Ascending aorta (tissue), 2 donors: Measurements from ENCODE around the gene AKAP13. TPM values are rescaled to one million over a fixed set of nuclear protein-coding genes. Genes with fewer than 3 reads are reported as not detected.
A peak's percentile ranks its signal among the peaks of the same experiment; 100 is the strongest.

Source experiments
- DNase-seq, 2 donors: peaks; one replicate each; pipeline ENCODE4 v3.0.0-alpha.2; 2019; ENCODE audit warnings: low spot score in 2 of 2
- H3K27ac ChIP-seq, 2 donors: fragments of 200-600 bp; sonication (generic); one replicate each; pipeline ENCODE4 v1.5.1; 2016 to 2017; ENCODE audit warnings: mild to moderate bottlenecking in 1 of 2
- H3K27me3 ChIP-seq: fragments of 200-600 bp; sonication (generic); one replicate; pipeline ENCODE4 v1.5.1; 2017
- H3K36me3 ChIP-seq, 2 donors: fragments of 200-600 bp; sonication (generic); one replicate each; pipeline ENCODE4 v1.5.1; 2016
- H3K4me1 ChIP-seq, 2 donors: fragments of 200-600 bp; sonication (generic); one replicate each; pipeline ENCODE4 v1.5.1; 2016 to 2017; ENCODE audit warnings: mild to moderate bottlenecking in 1 of 2
- H3K4me3 ChIP-seq, 2 donors: fragments of 200-600 bp; sonication (generic); one replicate each; pipeline ENCODE4 v1.5.1; 2016 to 2017; ENCODE audit warnings: mild to moderate bottlenecking in 1 of 2
- H3K9me3 ChIP-seq, 2 donors: fragments of 200-600 bp; sonication (generic); one replicate each; pipeline ENCODE4 v1.5.1; 2016
- CTCF ChIP-seq, 3 experiments: fragments of 200-600 bp in 2 of 3; fragments of 450-650 bp in 1 of 3; sonication (generic) in 2 of 3; IDR thresholded peaks; one replicate each; pipeline ENCODE4 v1.5.1; 2016 to 2019; ENCODE audit warnings: antibody characterized with exemption in 3 of 3, mild to moderate bottlenecking in 1 of 3, moderate library complexity in 1 of 3
- intact Hi-C: fragments of 100-400 bp; cut with DNase I; formaldehyde crosslinking; loops from one replicate; pipeline ENCODE4 v1.15.1; 2023
- total RNA-seq: library from RNA; depleted of rRNA; stranded (reverse); fragments of >200 nt; gene quantifications from one replicate; pipeline ENCODE4 v1.1.0, GENCODE V29; 2016

Gene AKAP13
- total RNA-seq, 1 donor from 2014 or later, result 74.3 TPM

GRCh38 chr15:85741662-85742061 lies 361.3 kb downstream of the AKAP13 start:
- no peaks in the 10 kb centered on the region for H3K9me3 ChIP-seq
- TF ChIP-seq CTCF (IDR thresholded peaks at IDR 0.05), result no peak
- DNase-seq, result no peak
- no peaks in the 10 kb centered on the region for H3K27me3 ChIP-seq
- H3K4me3 ChIP-seq, result no peak overlapping the region
- H3K27ac ChIP-seq, result peak overlapping the region; percentile 32 to 63
- intact Hi-C loops, result no loop called here
- peaks cover 8 to 11% of the 10 kb centered on the region in 2 donors for H3K4me1 ChIP-seq
- peaks cover 63 to 91% of the 10 kb centered on the region in 2 donors for H3K36me3 ChIP-seq

GRCh38 chr15:85742186-85742821 lies 361.9 kb downstream of the AKAP13 start:
- H3K27ac ChIP-seq, result peak overlapping the region; percentile 32 to 63
- peaks cover 63 to 92% of the 10 kb centered on the region in 2 donors for H3K36me3 ChIP-seq
- no peaks in the 10 kb centered on the region for H3K9me3 ChIP-seq

GRCh38 chr15:85743392-85744055 lies 363.1 kb downstream of the AKAP13 start:
- H3K4me3 ChIP-seq, result no peak overlapping the region
- H3K4me1 ChIP-seq, result peaks cover 8 to 11% of the 10 kb centered on the region in 2 donors
- no peaks in the 10 kb centered on the region for H3K9me3 ChIP-seq
- H3K27ac ChIP-seq, result no peak overlapping the region
- no peak for TF ChIP-seq CTCF (IDR thresholded peaks at IDR 0.05)
- intact Hi-C loops, result no loop called here
- no peak for DNase-seq
- no peaks in the 10 kb centered on the region for H3K27me3 ChIP-seq
- H3K36me3 ChIP-seq, result peaks cover 65 to 95% of the 10 kb centered on the region in 2 donors

More at GRCh38 chr15:85742186-85742821, 361.9 kb downstream of the AKAP13 start:
- H3K4me3 ChIP-seq, result no peak overlapping the region
- H3K27me3 ChIP-seq, result no peaks in the 10 kb centered on the region
- no peak for TF ChIP-seq CTCF (IDR thresholded peaks at IDR 0.05)
- intact Hi-C loops, result no loop called here
- no peak for DNase-seq
- H3K4me1 ChIP-seq, result peaks cover 8 to 11% of the 10 kb centered on the region in 2 donors

- Histone ChIP-seq H3K36me3 (peaks cover 68 to 95% of the 10 kb centered on the region in 2 donors), H3K27ac (no peak overlapping the region), H3K4me1 (peaks cover 11 to 16% of the 10 kb centered on the region in 2 donors), H3K27me3 (no peaks in the 10 kb centered on the region), H3K9me3 (no peaks in the 10 kb centered on the region), H3K4me3 (no peak overlapping the region)
- intact Hi-C loops, result no loop called here
- no peak for TF ChIP-seq CTCF (IDR thresholded peaks at IDR 0.05)
- DNase-seq, result no peak
These were observed 364.2 kb downstream of the AKAP13 start for GRCh38 chr15:85744579-85744978.

GRCh38 chr15:85745023-85745422 lies 364.6 kb downstream of the AKAP13 start:
- intact Hi-C loops, result no loop called here
- no peak for DNase-seq
- TF ChIP-seq CTCF (IDR thresholded peaks at IDR 0.05), result no peak
- no peaks in the 10 kb centered on the region for H3K27me3 ChIP-seq
- no peak overlapping the region for H3K4me3 ChIP-seq
- H3K27ac ChIP-seq, result no peak overlapping the region
- peaks cover 14 to 20% of the 10 kb centered on the region in 2 donors for H3K4me1 ChIP-seq
- H3K9me3 ChIP-seq, result no peaks in the 10 kb centered on the region
- peaks cover 66 to 91% of the 10 kb centered on the region in 2 donors for H3K36me3 ChIP-seq
